Measurements from ENCODE around the gene MAML2.

- TF ChIP-seq, protein P1, sequence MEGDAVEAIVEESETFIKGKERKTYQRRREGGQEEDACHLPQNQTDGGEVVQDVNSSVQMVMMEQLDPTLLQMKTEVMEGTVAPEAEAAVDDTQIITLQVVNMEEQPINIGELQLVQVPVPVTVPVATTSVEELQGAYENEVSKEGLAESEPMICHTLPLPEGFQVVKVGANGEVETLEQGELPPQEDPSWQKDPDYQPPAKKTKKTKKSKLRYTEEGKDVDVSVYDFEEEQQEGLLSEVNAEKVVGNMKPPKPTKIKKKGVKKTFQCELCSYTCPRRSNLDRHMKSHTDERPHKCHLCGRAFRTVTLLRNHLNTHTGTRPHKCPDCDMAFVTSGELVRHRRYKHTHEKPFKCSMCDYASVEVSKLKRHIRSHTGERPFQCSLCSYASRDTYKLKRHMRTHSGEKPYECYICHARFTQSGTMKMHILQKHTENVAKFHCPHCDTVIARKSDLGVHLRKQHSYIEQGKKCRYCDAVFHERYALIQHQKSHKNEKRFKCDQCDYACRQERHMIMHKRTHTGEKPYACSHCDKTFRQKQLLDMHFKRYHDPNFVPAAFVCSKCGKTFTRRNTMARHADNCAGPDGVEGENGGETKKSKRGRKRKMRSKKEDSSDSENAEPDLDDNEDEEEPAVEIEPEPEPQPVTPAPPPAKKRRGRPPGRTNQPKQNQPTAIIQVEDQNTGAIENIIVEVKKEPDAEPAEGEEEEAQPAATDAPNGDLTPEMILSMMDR (IDR thresholded peaks at IDR 0.05): no peak
- TF ChIP-seq, protein P2, sequence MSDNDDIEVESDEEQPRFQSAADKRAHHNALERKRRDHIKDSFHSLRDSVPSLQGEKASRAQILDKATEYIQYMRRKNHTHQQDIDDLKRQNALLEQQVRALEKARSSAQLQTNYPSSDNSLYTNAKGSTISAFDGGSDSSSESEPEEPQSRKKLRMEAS (IDR thresholded peaks at IDR 0.05; ENCODE audit: low read depth): no peak; the same call in 1 of the 2 replicates
- no peak for TF ChIP-seq RFX5 (IDR thresholded peaks at IDR 0.05; ENCODE audit: low read length)
These were observed 245.1 kb downstream of the MAML2 start for GRCh38 chr11:96097844-96098421.

Data from SK-N-SH (cell line).